Upper lobe of left lung (tissue), 4 donors: ENCODE data around the gene SUMO1.
"Not testable (repeated sequence)": the region's sequence is repeated elsewhere in the genome, so short reads cannot be mapped to it uniquely, and the experiment has no call there.

Experiments used
- POLR2AphosphoS5 ChIP-seq, 2 donors: sonication (generic); formaldehyde crosslinking; IDR thresholded peaks; one replicate each; pipeline ENCODE4 v1.5.1; 2017; ENCODE audit warnings: antibody characterized with exemption in 2 of 2
- TF ChIP-seq, protein P1 (sequence below), 6 experiments: fragments of 450-650 bp in 4 of 6; fragments of 200-600 bp in 2 of 6; sonication (generic) in 2 of 6; IDR thresholded peaks; one replicate each; pipeline ENCODE4 v1.5.1; 2016 to 2019; ENCODE audit warnings: antibody characterized with exemption in 6 of 6

- TF ChIP-seq, protein P1, sequence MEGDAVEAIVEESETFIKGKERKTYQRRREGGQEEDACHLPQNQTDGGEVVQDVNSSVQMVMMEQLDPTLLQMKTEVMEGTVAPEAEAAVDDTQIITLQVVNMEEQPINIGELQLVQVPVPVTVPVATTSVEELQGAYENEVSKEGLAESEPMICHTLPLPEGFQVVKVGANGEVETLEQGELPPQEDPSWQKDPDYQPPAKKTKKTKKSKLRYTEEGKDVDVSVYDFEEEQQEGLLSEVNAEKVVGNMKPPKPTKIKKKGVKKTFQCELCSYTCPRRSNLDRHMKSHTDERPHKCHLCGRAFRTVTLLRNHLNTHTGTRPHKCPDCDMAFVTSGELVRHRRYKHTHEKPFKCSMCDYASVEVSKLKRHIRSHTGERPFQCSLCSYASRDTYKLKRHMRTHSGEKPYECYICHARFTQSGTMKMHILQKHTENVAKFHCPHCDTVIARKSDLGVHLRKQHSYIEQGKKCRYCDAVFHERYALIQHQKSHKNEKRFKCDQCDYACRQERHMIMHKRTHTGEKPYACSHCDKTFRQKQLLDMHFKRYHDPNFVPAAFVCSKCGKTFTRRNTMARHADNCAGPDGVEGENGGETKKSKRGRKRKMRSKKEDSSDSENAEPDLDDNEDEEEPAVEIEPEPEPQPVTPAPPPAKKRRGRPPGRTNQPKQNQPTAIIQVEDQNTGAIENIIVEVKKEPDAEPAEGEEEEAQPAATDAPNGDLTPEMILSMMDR (IDR thresholded peaks at IDR 0.05): not testable (repeated sequence)
- not testable (repeated sequence) for TF ChIP-seq POLR2AphosphoS5 (IDR thresholded peaks at IDR 0.05)
Observed at GRCh38 chr2:202276078-202276720, 37.8 kb upstream of the SUMO1 start.
